K562 (cell line): ENCODE measurements around the gene ANKRD13D. TPM values are rescaled to one million over a fixed set of nuclear protein-coding genes. Genes with fewer than 3 reads are reported as not detected.

Experiments
- BRD9 ChIP-seq: fragments of 450-650 bp; IDR thresholded peaks from 2 replicates; pipeline ENCODE4 v1.6.1; 2018; ENCODE audit warnings: low read depth; ENCODE audit not compliant: partially characterized antibody
- BRF1 ChIP-seq: IDR thresholded peaks from 3 replicates; pipeline ENCODE4 v1.6.1; 2011; ENCODE audit warnings: borderline replicate concordance, mild to moderate bottlenecking; ENCODE audit not compliant: insufficient read length; ENCODE audit errors: extremely low read depth
- E2F6 ChIP-seq, 2 experiments: IDR thresholded peaks; 2 replicates each; pipeline ENCODE4 v1.6.1; 2011; ENCODE audit warnings: borderline replicate concordance in 1 of 2, control low read depth in 1 of 2, low read depth in 1 of 2, low read length in 1 of 2, mild to moderate bottlenecking in 1 of 2, mixed read lengths in 1 of 2, moderate library complexity in 1 of 2; ENCODE audit not compliant: insufficient read depth in 1 of 2, insufficient read length in 1 of 2, poor library complexity in 1 of 2, severe bottlenecking in 1 of 2; ENCODE audit errors: extremely low read depth in 1 of 2
- ESRRA ChIP-seq: fragments of 450-650 bp; IDR thresholded peaks from 2 replicates; pipeline ENCODE4 v1.6.1; 2014; ENCODE audit warnings: low read depth, mild to moderate bottlenecking, moderate library complexity, borderline replicate concordance
- JUND ChIP-seq, 2 experiments: IDR thresholded peaks; 2 replicates in 1 of 2; 3 replicates in 1 of 2; pipeline ENCODE4 v1.6.1; 2011; ENCODE audit warnings: borderline replicate concordance in 2 of 2, low read depth in 2 of 2, low read length in 2 of 2, improper control_type of control experiment in 1 of 2, missing biosample characterization in 1 of 2, missing genetic modification characterization in 1 of 2, missing genetic modification reagents in 1 of 2
- KDM4B ChIP-seq, 2 experiments: fragments of 450-650 bp in 1 of 2; sonication (generic) in 1 of 2; IDR thresholded peaks; 2 replicates each; pipeline ENCODE4 v1.6.1; 2016 to 2017; ENCODE audit warnings: borderline replicate concordance in 2 of 2, antibody characterized with exemption in 1 of 2, low read depth in 1 of 2, mild to moderate bottlenecking in 1 of 2
- RB1 ChIP-seq: fragments of 450-650 bp; IDR thresholded peaks from 2 replicates; pipeline ENCODE4 v1.6.1; 2017; ENCODE audit warnings: low read depth, mild to moderate bottlenecking
- SIN3B ChIP-seq: fragments of 450-650 bp; IDR thresholded peaks from 2 replicates; pipeline ENCODE4 v1.6.1; 2017; ENCODE audit warnings: low read depth, mild to moderate bottlenecking, moderate library complexity
- SIX5 ChIP-seq, 2 experiments: IDR thresholded peaks; 2 replicates each; pipeline ENCODE4 v1.6.1; 2011; ENCODE audit warnings: low read length in 2 of 2, borderline replicate concordance in 1 of 2, low read depth in 1 of 2, mild to moderate bottlenecking in 1 of 2, moderate library complexity in 1 of 2; ENCODE audit not compliant: insufficient read depth in 1 of 2
- TBL1XR1 ChIP-seq, 2 experiments: IDR thresholded peaks; 2 replicates each; pipeline ENCODE4 v1.6.1; 2012; ENCODE audit warnings: improper control_type of control experiment in 2 of 2, low read length in 2 of 2, mild to moderate bottlenecking in 1 of 2
- TEAD1 ChIP-seq, 2 experiments: fragments of 450-650 bp in 1 of 2; sonication (generic) in 1 of 2; formaldehyde crosslinking; IDR thresholded peaks; 2 replicates each; pipeline versions ENCODE4 v1.4.0 to v1.8.0; 2020 to 2022; ENCODE audit warnings: mild to moderate bottlenecking in 2 of 2, missing genetic modification reagents in 1 of 2
- ZBTB11 ChIP-seq, 3 experiments: fragments of 200-800 bp in 1 of 3; fragments of 250-450 bp in 1 of 3; fragments of 450-650 bp in 1 of 3; sonication (Bioruptor Pico) in 1 of 3; sonication (Bioruptor generic) in 1 of 3; formaldehyde crosslinking in 1 of 3; IDR thresholded peaks; 2 replicates each; pipeline versions ENCODE4 v1.6.1 to v1.8.0; 2016 to 2022; ENCODE audit warnings: mild to moderate bottlenecking in 2 of 3, missing genetic modification characterization in 2 of 3, missing compliant biosample characterization in 1 of 3, moderate library complexity in 1 of 3
- ZHX1 ChIP-seq: fragments of 150-350 bp; conservative IDR thresholded peaks from 2 replicates; pipeline ENCODE4 v1.6.1; 2014; ENCODE audit warnings: low read length
- ZNF280A ChIP-seq: fragments of 450-650 bp; IDR thresholded peaks from 2 replicates; pipeline ENCODE4 v1.6.1; 2018; ENCODE audit warnings: mild to moderate bottlenecking, low read depth; ENCODE audit not compliant: partially characterized antibody
- polyA plus RNA-seq, 8 experiments: library from polyadenylated mRNA; depleted of rRNA in 4 of 8; stranded (reverse) in 5 of 8; unstranded in 3 of 8; fragments of >200 nt; fragmentation: Nextera tagmentation in 2 of 8; fragmentation: Illumina TruSeq in 1 of 8; extraction: Ambion mirVana in 2 of 8; extraction: Trizol in 1 of 8; gene quantifications; 2 replicates each; pipeline versions ENCODE4 v1.2.1 to v1.2.3, GENCODE V29; 2011 to 2014; ENCODE audit warnings: inconsistent platforms in 1 of 8, missing spikeins in 1 of 8
- total RNA-seq, 7 experiments: library from RNA; depleted of rRNA in 6 of 7; stranded (reverse); fragments of >200 nt in 6 of 7; fragmentation: Illumina TruSeq in 2 of 7; extraction: Trizol in 2 of 7; gene quantifications; 2 replicates each; pipeline versions ENCODE4 v1.2.1 to v1.2.3, GENCODE V29; 2011 to 2021; ENCODE audit warnings: low replicate concordance in 1 of 7

ANKRD13D gene
- total and polyA plus RNA-seq, 9 of the 15 experiments (the other 6 are each of a cell fraction or from before 2014, with no cell fraction given), result 0.94 to 40.9 (median 22.4) TPM

GRCh38 chr11:67239783-67240575, 49.1 kb upstream of the ANKRD13D start (continued):
- TF ChIP-seq ZHX1, result no peak
- TF ChIP-seq E2F6 (IDR thresholded peaks at IDR 0.05; ENCODE audit: borderline replicate concordance in 1 of 2, extremely low read depth in 1 of 2, insufficient read depth in 1 of 2, insufficient read length in 1 of 2, low read depth in 1 of 2, low read length in 1 of 2, poor library complexity in 1 of 2, severe bottlenecking in 1 of 2), result peak; percentile 13 to 31
- peak in 1 of 2 experiments; percentile 22; a peak in 1 of 4 replicates for TF ChIP-seq TBL1XR1 (IDR thresholded peaks at IDR 0.05; ENCODE audit: low read length in 2 of 2)
- TF ChIP-seq ZBTB11 (CRISPR knock-in tag; IDR thresholded peaks at IDR 0.05), result 0 out of 6 replicates have a peak, but pooled peaks of 1 of the 3 experiments have one; percentile 27
- TF ChIP-seq KDM4B (IDR thresholded peaks at IDR 0.05; ENCODE audit: borderline replicate concordance in 2 of 2, low read depth in 1 of 2), result no peak; a peak in 1 of 4 replicates
- TF ChIP-seq BRF1, result no peak
- peak; percentile 79 for TF ChIP-seq JUND (IDR thresholded peaks at IDR 0.05; ENCODE audit: borderline replicate concordance, low read depth, low read length)
- peak; percentile 39; the same call in 1 of the 3 replicates for TF ChIP-seq JUND (tag; IDR thresholded peaks at IDR 0.05; ENCODE audit: borderline replicate concordance, low read depth, low read length)
- peak; percentile 78; the same call in 1 of the 2 replicates for TF ChIP-seq RB1
- TF ChIP-seq SIX5 (IDR thresholded peaks at IDR 0.05; ENCODE audit: borderline replicate concordance in 1 of 2, insufficient read depth in 1 of 2, low read depth in 1 of 2, low read length in 2 of 2), result no peak
- 0 out of 4 replicates have a peak, but pooled peaks of 1 of the 2 experiments have one; percentile 88 for TF ChIP-seq TEAD1 (CRISPR knock-in tag; IDR thresholded peaks at IDR 0.05)
- TF ChIP-seq BRD9, result no peak
- peak; percentile 30; the same call in 1 of the 2 replicates for TF ChIP-seq SIN3B
- no peak for TF ChIP-seq ZNF280A
- TF ChIP-seq ESRRA, result peak; percentile 43; the same call in 1 of the 2 replicates
